Middle frontal gyrus (tissue), 1 donor: ENCODE measurements around the gene MPND.

ENCODE experiments used
- DNase-seq: peaks from one replicate; pipeline ENCODE4 v3.0.0-alpha.2; 2015; ENCODE audit warnings: low spot score; ENCODE audit errors: extremely low spot score

MPND gene

DNA sequence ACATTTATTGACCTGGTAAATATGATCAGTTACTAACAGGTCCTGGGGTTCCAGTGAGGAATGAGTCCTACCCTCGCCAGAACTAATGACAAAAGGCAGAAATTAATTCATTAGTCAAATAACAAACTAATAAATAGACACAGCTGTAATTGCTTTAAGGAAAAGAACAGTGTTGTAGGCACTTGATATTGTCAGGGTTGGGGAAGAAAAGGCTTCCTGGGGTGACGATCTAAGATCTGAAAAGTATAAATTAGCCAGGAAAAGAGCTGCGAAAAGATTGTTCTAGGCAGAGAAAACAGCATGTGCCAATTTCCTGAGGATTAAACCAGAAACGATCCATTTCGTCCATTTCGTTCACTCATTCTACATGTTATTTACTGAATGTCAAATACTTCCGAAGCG, 58.4 kb downstream of the MPND start:
- DNase-seq = no peak

DNA sequence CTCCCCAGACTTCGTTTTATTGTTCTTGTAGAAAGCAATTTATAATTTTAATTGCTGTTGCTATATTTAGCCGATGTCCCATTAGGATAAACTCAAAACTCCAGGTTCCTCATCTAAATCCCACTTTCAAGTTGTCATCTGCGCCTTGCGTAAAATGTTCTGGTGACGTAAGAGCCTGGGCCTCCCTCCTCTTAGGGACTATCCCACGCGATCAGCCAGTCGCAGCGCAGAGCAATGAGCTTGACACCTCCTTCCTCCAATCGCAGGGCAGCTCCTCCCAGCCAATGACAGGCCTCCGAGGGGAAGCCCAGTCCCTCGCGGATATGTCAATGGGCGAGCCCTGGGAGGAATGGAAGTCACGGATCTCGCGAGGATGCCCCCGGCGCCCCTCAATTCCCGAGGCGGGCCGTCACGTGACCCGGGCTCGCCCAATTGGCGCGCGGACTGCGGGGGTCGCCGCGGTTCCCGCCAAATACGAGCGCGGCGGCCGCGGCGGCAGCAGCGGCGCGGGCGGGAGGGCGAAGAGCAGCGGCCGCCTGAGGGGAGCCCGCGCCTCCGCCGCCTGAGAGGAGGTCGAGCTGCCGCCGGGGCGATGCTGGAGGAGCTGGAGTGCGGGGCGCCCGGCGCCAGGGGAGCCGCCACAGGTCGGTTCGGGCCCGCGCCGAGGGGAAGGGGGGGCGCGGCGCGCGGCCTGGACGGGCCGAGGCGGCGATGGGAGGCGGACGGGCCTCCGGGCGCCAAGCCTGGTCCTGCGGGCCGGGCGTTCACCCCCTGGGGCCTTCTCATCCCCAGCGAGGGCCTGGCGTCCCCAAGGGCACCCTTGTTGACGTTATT, 59.0 kb downstream of the MPND start, which contains the start of gene CHAF1A:
TSS of gene CHAF1A (plus strand) at position 470 of the 834 bp plus-strand sequence. CDS start at position 593, 123 bp downstream.
- peak; percentile 100 for DNase-seq

DNA sequence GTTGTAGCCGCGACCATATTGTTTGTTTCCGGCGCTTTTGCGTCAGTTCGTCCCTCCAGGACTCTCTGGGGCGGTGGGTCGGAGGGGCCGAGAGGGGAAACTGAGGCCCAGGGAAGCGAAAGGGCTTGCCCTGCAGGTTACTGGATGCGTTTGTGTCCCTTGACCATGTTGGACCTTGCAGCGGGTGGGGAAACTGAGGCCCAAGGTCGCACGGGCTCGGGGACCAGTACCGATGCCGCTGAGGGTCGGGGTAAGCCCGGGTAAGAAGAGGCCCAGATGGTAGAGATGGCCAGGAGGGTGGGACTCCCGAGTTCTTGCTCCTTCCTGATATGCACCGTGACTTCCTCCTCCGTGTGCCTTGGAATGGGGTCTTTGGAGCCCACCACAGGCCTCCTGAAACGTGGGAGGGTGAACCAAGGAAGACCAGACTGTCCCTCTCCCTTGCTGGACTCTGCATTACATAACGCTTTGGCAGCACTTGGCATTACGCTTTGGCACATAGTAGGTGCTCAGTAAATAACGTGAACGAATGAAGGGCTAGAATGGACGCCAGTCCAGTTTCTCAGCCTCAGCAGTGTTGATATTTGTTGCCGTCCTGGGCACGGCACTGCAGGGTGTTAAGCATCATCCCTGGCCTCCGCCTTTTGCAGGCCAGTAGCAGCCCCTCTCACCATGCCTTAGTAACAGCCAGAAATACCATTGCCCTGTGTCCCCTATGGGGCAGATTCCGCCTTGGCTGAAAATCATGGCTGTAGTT, 59.8 kb downstream of the MPND start:
- DNase-seq = no peak

DNA sequence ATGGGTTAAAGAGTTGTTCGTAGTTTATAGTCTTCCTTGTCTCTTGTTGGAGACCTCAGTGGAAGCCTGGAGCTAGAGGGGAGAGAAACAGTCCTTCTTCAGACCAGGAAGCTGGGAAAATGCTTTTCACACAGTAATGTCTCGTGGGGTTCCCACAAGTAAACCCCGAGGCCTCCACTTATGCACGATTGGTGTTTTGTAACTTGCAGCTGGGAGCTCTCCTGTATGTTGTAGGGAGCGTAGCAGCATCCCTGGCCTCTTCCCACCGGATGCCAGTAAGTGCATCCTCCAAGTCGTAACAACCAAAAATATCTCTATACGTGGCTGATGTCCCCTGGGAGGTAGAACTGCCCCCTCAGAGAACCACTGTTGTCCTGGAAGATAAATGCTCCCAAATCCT, 62.6 kb downstream of the MPND start:
- no peak for DNase-seq

DNA sequence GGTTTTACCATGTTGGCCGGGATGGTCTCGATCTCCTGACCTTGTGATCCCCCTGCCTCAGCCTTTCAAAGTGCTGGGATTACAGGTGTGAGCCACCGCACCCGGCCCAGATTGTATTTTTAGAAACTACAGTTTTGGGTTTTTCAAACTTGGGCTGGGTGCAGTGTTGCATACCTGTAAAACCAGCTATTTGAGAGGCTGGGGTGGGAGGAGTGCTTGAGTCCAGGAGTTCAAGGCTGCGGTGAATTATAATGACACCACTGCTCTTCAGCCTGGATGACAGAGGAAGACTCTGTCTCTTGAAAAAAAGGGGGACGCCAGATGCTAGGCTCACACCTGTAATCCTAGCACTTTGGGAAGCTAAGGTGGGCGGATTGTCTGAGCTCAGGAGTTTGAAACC, 63.3 kb downstream of the MPND start:
- DNase-seq = no peak

DNA sequence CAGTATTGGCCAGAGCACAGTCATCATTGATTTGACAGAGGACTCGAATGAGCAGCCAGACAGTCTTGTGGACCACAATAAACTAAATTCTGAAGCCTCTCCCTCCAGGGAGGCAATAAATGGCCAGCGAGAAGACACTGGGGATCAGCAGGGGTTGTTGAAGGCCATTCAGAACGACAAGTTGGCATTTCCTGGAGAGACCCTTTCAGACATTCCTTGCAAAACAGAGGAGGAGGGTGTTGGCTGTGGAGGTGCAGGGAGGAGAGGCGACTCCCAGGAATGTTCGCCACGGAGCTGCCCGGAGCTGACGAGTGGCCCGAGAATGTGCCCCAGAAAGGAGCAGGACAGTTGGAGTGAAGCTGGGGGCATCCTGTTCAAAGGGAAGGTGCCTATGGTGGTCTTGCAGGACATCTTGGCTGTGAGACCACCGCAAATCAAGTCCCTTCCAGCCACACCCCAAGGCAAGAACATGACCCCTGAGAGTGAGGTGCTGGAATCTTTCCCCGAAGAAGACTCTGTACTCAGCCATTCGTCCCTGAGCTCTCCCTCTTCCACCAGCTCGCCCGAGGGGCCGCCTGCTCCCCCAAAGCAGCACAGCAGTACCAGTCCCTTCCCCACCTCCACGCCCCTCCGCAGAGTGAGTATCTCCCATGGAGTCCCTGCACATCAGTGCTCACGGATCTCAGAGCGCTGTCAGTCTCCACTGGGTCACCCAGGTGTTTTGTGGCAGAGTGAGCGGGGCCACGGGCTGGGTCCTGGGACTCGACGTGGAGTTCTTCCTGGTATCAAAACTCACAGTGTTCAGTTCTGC, 66.0 kb downstream of the MPND start:
- no peak for DNase-seq
